Pulmonary artery endothelial cell (primary cell): ENCODE measurements around the gene ABTB1. TPM values are rescaled to one million over a fixed set of nuclear protein-coding genes. Genes with fewer than 3 reads are reported as not detected.

Source experiments
- DNase-seq: peaks from one replicate; pipeline ENCODE4 v3.0.0-alpha.2; 2011; ENCODE audit warnings: low read depth, low spot score
- total RNA-seq: library from RNA; depleted of rRNA; stranded (reverse); fragments of >200 nt; gene quantifications from 2 replicates; pipeline ENCODE4 v1.2.3, GENCODE V29; 2014

The ABTB1 gene
- total RNA-seq, 1 donor from 2014 or later, result 5.8 TPM

DNA sequence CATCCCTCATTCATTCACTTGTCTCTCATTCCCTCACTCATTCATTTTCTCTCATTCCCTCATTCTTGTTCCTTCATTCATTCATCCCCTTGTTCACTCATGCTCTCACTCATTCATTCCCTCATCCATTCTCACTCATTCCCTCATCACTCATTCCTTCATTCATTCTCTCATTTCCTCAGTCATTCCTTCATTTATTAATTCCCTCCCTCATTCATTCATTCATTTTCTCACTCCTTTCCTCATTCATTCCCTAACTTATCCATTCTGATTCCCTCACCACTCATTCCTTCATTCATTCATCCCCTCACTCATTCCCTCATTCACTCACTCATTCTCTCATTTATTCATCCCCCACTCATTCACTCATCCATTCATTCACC lies 13.8 kb downstream of the ABTB1 start:
- DNase-seq, result no peak

DNA sequence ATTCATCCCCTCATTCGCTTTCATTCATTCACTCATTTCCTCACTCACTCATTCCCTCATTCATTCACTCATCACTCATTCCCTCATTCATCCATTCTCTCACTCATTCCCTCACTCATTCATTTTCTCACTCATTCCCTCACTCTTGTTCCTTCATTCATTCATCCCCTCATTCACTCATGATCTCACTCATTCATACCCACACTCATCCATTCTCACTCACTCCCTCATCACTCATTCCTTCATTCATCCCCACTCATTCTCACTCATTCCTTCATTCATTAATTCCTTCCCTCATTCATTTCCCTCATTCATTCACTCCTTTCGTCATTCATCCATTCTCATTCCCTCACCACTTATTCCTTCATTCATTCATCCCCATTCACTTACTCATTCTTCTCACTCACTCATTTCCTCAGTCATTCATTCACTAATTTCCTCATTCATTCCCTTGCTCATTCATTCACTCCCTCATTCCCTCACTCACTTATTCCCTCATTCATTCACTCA lies 14.5 kb downstream of the ABTB1 start:
- DNase-seq, result no peak

DNA sequence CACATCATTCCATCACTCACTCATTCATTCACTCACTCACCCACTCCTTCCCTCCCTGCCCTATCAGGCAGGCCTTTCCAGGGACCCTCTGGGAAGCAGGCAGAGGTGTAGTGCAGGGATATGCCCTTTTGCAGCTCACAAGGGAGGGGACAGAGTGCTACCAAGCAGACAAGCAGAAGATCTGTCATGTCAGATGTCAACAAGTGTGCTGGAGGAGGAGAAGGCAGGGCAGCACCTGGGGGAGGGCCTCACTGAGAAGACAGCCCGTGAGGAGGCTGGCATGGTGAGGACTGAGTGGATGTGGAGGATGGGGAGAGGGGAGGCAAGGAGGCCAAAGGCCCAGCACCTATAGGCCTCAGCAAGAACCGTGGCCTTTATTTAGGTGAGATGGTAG lies 15.3 kb downstream of the ABTB1 start:
- DNase-seq, result no peak

DNA sequence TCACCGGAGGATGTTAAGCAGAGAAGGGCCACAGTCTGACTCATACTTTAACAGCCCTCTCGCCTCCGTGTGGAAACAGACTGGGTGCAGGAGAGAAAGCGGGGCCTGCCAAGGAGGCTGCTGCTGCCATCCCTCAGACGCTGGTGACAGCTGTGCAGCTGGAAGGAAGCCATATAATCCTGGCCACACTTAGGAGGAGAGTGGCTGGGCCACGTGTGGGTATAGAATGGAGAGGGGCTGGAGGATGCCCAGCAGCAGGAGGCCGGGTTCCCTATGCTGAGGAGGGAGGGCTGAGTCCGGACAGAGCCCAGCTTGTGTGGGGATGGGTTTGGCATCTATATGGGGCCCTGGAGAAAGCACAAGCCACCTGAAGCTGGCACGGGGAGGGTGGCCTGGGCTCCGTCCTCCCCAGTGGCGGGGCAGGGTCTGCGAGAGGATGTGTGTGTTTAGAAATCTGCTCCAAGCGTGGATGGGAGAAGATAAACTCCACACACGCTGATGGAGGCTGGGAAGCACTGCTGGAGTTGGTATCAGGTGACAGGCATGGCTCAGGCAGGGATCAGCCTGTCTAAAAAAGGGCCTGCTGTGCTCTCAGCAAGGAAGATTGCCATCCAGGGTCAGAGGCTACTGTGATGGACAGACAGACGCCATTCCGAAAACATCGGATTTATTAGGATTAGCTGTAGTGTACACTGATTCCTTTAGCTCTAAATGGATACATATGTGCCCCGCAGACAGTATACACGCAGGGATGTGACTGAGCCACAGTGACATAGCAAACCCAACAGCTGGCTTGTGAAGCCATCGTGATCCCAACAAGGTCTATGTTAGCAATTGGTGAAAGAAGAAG lies 15.9 kb downstream of the ABTB1 start:
- no peak for DNase-seq

DNA sequence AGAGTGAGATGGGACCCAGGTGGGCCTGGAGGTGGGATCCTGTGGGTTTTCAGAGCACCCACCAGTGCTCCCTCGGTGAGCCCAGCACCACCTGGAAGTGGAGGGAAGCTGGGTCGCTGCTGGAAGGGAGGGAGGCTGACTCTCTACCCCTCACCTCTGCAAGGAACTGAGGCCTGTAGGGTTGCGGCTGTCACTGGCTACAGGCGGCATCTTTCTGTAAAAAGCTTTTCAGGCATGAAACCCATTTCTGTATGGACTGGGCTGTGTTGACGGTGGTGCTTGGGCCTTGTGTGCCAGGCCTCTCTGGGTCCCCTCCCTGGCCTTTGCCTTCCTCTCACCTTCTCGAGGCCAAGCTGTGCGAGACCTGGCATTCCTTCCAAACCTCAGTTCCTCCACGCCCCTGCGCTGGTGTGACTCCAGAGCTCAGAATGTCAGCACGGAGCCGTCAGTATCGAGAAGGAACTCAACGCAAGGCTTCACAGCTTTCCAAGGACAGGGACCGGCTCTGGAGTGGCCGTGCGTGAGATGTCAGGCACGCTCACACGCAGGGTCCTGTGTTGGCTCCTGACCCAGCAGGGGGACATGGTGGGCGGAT lies 16.6 kb downstream of the ABTB1 start:
- DNase-seq, result no peak

DNA sequence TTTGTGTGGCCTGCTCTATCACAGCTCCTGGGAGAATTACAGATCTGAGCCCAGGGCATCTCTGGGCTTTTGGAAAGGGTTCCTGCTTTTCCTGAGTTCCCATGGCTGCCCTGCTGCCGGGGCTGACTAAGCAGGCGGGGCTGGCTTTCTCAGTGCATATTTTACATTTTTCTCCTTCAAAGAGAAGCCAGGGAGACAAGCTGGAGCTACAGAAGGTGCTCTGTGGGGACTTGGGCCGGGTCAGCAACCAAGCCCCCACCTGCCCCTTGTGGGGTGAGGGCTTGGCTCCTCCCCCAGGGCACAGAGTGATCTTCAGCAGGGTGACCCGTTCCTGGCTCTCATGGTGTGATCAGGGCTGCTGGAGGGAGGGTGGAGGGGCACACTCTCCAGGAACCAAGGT lies 17.4 kb downstream of the ABTB1 start:
- no peak for DNase-seq

DNA sequence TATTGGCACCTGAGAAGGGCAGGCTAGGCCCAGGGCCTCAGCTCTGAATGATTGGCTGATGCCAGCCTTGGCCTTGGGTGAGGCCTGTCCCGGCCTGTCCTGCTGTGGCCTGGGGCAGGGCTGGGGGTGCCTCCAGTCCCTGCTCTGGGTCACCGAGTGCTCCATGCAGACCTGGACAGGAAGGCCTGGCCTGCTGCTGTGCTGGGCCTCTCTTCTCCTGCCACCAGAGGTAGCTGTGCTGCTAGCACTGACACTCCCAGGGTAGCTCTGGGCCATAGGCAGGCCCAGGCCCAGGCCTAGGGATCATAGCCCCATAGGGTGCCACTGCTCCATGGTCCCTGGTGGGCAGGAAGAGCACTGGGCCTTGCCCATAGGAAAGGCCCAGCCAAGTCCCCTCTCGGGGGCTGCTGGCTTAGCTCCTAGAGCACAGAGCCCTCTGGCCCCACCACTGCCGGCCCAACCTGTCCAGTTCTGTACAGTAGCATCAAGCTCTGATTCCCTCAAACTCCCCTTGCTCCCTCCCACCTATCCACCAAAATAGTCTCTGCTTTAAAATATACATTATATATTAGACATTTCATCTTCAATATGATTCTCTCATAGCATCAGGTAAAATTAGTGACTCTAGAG lies 18.2 kb downstream of the ABTB1 start:
- DNase-seq, result no peak

DNA sequence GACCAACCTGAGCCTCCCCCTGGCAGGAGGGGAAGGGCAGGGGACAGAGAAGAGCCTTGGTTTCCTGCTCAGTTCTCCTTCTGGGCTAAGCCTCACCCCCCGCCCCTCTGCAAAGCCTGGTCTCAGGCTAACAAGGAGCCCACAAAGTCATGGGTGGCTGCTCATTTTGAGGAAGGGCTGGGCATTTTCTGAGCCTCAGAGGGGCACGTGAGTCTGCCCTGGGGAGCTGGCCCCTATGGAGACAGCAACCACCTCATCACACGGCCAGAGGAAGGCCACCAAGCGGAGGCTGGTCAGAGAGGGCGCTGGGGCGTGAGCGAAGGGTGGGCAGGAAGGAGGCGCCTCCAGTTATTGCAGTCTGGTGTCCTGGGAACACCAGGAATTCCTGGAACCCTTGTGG lies 18.7 kb downstream of the ABTB1 start:
- no peak for DNase-seq

DNA sequence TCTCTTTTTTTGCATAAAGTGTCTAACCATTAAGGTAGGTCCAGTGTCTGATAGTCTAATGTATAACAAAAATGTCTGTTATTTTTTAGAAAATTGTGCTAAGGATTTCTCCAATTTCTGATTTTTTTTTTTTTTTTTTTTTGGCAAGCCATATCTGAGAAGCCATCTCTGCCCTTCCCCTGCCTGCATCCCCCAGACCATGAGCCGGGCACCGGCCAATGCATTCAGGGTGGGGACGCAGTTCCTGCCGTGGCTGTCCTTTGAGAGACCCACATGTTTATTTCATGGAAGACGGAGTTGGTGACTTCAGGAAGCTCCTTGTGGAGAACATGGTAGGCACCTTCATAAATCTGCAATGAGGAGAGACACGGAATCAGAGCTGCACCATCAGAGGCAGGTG lies 19.2 kb downstream of the ABTB1 start:
- DNase-seq, result no peak

DNA sequence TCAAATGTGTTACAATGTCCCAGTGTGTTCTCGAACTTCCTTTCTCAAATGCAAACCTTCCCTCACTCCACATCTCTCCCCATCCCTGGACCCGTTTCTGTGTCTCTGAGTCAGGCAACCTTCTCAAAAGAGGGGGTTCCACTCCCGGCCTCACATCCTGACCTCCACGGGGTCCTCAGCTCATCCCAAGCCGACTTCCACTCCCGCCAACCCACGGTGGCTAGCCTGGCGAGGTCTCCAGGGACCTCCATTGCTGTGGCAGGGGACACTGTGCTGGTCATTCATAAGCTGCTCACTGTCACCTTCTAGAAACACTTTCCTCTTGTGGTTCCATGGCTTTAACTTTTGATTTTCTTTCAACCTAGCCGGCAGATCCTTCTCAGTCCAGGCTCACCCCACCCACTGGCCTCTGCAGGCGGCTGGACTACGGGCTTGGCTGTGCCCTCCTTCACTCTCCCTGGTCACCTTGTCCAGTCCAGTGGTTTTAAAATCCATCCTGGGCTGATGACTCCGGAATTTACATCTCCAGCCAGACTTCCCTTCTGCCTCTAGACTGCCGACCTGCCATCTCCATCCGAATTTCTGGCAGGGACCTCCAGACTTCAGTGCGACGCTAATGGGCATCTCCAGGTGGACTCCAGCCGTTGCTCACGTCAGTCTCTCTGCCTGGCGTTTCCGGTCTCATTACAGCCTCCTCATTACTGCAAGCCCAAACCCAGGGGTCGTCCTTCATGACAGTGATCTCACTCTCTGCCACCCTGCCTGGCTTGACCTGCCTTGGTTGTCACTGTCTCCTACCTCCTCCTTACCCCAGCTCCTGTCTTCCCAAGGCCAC lies 20.0 kb downstream of the ABTB1 start:
- DNase-seq, result no peak

DNA sequence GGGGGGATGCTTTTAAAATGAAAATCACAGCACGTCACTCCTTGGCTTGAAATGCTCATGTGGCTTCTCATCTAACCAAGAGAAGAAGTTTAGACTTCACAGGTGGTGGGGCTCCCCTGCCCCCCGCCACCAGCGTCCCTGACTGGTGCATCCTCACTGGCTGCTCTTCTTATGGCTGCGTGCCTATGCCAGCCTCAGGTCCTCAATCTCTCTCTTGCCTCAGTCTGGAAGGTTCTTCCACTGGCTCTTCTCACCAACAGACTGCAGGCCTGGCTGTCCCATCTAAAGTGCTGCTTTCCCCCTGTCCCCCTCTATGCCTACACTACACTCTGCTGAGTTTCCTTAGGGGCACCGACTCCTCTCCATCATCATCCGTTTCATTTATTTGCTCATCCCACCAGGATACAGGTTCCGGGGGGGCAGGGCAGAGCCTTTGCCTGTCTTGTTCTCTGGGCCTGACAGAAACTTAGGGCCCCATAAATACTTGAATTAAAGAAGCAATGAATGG lies 20.6 kb downstream of the ABTB1 start:
- no peak for DNase-seq

DNA sequence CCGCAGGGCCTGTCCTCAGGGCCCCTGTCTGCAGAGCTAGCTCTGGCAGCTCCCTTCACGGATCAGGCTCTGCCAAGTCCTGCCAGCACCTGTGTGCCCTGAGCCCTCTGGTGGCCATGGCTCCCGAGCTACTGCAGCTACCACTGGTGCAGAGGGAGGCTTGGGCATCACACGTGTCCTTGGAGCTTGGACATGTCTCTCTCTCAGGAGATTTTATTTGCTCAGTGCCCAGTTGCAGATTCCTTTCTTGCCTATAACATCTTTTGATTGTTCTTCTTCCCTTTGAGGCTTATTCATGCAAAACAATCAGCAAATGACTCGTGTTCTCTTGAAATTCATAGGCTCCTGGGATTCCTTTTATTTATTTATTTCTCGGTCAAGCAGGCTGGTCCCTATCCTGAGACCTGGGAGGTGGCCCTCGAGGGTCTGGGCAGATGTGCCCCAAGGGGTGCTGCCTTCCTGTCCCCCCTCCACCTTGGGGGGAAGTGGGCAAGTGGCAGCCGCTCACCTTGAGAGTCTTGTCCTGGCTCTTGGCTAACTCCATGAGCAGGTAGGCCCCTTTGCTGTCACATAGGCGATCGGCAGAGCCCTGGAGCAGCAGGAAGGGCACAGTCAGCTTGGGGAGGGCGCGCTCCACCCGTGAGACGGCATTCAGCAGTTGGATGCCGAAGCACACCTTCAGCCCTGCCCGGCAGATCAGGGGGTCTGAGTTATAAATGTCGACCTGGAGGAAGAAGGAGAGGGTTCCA lies 21.9 kb downstream of the ABTB1 start:
- no peak for DNase-seq

DNA sequence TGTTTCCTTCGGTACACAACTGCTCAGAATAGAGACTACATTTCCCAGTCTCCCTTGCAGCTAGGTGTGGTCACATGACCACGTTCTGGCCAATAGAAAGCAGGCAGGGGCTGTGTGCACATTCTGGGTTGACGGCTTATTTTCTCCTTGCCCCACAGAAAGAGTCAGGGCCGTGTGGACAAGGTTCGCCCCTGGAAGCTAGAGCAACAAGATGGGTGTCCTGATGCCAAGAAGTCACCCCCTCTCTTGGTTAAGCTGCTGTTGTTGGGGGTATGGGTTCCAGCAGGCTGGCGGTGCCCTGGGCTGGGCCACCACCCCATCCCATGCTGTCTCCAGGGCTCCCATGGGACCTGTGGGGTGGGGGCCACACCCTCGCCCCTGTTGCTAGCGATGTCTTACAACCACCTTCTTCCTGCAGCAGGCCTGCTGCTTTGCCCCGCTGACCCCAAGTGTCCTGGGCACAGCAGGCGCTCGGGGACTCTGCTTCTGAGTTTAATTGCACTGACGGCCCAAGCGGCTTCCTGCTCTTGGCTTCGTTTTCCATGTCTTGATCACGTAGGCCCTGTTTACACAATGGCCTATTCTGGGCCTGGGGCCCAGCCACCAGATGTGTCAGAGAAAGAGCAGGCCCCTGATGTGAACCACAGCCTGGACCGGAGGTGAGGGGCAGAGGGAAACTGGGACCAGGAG lies 24.9 kb downstream of the ABTB1 start:
- DNase-seq, result peak; percentile 41

DNA sequence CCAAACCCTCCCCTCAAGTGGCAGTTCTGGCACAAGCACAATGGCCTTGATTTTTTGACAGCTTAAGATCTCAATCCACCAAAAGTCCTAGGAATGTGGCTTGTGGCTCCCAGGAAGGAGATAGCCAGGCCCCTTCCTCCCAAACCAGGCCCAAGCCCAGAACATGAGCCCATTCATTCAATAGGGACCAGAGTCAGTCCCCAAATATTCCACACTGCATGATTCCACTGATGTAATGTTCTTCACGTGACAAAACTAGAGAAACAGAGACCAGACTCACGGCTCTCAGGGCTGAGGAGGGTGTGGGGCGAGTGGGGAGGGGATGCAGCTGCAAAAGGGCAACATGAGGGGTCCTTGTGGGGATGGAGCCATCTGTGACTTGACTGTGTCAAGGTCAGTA lies 25.5 kb downstream of the ABTB1 start:
- no peak for DNase-seq

DNA sequence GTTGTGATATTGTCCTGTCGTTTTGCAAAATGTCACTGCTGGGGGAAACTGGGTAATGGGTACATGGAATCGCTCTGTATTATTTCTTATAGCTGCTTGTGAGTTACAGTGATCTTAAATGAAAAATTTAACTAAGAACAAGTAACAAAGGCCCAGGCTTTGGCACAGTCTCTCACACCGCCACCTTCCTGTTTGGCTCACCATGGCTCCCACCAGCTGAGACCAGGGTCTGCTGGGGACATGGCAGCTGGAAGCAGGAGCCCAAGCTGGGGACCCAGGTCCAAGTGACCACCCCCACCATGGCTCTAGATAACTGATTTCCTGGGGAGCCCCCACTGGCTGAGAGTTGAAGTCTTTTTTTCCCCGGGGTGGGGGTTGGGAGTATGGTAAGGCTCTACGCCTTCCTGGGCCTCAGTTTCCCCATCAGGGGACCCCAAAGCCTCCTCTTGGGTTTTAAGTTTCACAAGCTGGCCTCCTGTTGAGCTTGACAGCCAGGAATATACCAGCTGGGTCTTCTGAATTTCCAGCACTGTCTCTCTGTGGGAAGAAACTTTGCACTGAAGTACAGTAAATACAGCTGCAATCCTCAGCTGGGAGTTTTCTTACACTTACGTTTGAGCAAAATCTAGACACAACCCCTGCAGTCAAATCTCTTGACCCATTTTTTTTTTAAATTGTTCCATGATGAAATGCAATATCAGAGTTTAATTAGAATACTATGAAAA lies 26.1 kb downstream of the ABTB1 start:
- DNase-seq, result no peak

DNA sequence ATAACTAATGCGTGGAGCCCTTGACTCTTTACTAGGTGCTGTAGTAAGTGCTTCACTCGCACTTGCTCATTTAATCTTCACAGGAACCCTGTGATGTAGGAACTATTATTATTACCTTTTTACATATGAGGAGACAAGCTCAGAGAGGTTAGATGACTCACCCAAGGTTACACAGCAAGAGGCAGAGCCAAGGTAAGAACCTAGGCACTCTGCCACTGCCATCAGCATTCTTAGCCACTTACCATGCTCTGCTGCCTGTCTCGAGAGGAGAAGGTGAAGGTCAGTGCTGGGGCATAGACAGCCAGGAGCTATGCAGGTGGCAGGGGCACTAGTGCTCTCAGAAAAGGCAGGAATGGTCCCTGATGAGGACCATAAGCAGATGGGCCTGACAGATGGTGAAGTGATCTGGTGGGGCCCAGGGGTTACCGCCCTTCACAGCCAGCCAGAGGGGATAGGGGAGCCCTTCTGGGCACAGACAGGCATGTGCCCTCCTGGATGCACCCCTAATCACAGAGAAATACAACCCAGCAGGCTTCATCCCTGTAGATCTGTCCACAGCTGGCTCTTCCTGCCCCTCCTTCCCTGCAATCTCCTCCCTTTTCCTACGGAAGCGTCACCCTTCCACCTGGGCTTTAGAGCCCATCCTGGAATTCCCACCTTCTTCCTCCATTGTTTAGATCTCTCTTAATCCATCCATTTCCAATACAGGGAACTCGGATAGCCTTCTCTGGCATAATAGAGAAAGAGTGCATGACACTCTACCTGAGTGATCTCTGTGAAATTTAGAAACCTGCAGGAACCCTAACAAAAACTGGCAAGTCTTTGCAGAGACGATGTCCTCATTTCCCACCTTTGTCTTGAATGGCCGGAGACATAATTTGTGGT lies 26.9 kb downstream of the ABTB1 start:
- no peak for DNase-seq

DNA sequence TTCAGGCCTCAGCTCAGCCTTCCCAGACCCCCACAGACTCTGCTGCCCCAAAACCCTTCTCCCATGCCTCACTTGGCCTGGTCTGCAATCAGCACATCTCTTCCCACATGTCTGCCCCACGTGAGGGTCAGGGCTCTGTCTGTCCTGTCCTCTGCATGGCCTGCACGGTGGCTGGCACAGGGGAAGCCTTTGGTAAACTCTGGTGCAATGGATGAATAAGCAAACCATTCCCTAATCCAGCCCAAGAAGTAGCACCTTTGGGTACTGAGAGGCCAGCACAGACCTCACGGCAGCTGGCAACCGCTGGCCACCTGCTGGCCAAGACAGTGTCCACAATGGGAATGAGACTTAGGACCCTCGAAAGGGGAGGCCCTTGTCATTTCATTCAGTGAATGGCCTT lies 27.7 kb downstream of the ABTB1 start:
- DNase-seq, result no peak

DNA sequence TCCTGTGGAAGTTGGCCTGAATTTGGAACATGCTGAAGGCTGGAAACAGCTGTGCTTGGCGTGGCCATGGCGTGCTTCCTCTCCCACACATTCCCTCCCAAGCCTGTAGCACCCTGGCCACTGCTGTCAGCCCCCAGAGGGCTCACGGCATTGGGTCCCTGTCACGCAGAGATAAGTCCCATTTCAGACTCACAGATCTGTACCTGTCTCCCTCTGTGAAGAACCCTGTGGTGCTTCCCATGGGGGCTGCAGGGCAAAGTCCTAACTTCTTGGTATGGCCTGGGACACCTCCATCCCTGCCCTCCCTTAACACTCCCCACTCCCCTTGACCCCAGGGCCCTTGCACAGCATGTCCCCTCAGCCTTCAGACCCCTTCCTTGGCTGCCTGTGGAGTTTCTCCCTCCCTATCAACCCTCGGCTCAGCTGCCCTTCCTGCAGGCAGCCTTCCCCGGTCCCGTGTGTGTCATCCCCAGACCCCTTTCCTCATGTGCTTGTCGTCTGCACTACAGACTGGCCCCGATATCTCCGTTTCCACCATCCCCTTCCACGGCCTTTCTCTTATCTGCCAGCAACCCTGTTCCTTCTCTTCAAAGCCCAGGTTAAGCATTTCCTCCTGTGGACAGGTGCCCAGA lies 28.6 kb downstream of the ABTB1 start:
- no peak for DNase-seq
